ENCODE data around the gene MARCHF10.
"Not testable (repeated sequence)": the region's sequence is repeated elsewhere in the genome, so short reads cannot be mapped to it uniquely, and the experiment has no call there.

MARCHF10 gene

GRCh38 chr17:62790564-62790986 is 17.5 kb downstream of the MARCHF10 start:
- no peak for DNase-seq (ENCODE audit: low read depth)

GRCh38 chr17:62787366-62787765 is 20.7 kb downstream of the MARCHF10 start:
- DNase-seq (ENCODE audit: low read depth) = no peak

- no peak for DNase-seq (ENCODE audit: low read depth)
Measured at GRCh38 chr17:62786646-62787045, 21.5 kb downstream of the MARCHF10 start.

GRCh38 chr17:62785983-62786382 is 22.1 kb downstream of the MARCHF10 start:
- not testable (repeated sequence) for DNase-seq (ENCODE audit: low read depth)

- DNase-seq (ENCODE audit: low read depth) = no peak
Measured at GRCh38 chr17:62782730-62783270, 25.3 kb downstream of the MARCHF10 start.

- no peak for DNase-seq (ENCODE audit: low read depth)
Measured at GRCh38 chr17:62781831-62782251, 26.3 kb downstream of the MARCHF10 start.

GRCh38 chr17:62781356-62781755 is 26.8 kb downstream of the MARCHF10 start:
- DNase-seq (ENCODE audit: low read depth) = no peak

GRCh38 chr17:62780951-62781350 is 27.2 kb downstream of the MARCHF10 start:
- DNase-seq (ENCODE audit: low read depth) = no peak

GRCh38 chr17:62780269-62780668 is 27.8 kb downstream of the MARCHF10 start:
- DNase-seq (ENCODE audit: low read depth) = no peak

- DNase-seq (ENCODE audit: low read depth) = no peak
Measured at GRCh38 chr17:62778990-62779681, 29.0 kb downstream of the MARCHF10 start.

GRCh38 chr17:62775876-62776275 is 32.2 kb downstream of the MARCHF10 start:
- no peak for DNase-seq (ENCODE audit: low read depth)

GRCh38 chr17:62774338-62774737 is 33.8 kb downstream of the MARCHF10 start:
- DNase-seq (ENCODE audit: low read depth) = no peak

- DNase-seq (ENCODE audit: low read depth) = no peak
Measured at GRCh38 chr17:62767997-62768396, 40.1 kb downstream of the MARCHF10 start.

GRCh38 chr17:62765351-62765750 is 42.8 kb downstream of the MARCHF10 start:
- DNase-seq (ENCODE audit: low read depth) = no peak

- no peak for DNase-seq (ENCODE audit: low read depth)
Measured at GRCh38 chr17:62763891-62764600, 44.1 kb downstream of the MARCHF10 start.

GRCh38 chr17:62761884-62762283 is 46.2 kb downstream of the MARCHF10 start:
- no peak for DNase-seq (ENCODE audit: low read depth)

GRCh38 chr17:62760945-62761267 is 47.2 kb downstream of the MARCHF10 start:
- DNase-seq (ENCODE audit: low read depth) = no peak

- no peak for DNase-seq (ENCODE audit: low read depth)
Measured at GRCh38 chr17:62760059-62760944, 47.8 kb downstream of the MARCHF10 start.

- no peak for DNase-seq (ENCODE audit: low read depth)
Measured at GRCh38 chr17:62757500-62757951, 50.6 kb downstream of the MARCHF10 start.

GRCh38 chr17:62756198-62756597 is 51.9 kb downstream of the MARCHF10 start:
- DNase-seq (ENCODE audit: low read depth) = no peak

GRCh38 chr17:62755141-62755851 is 52.8 kb downstream of the MARCHF10 start:
- DNase-seq (ENCODE audit: low read depth) = no peak

GRCh38 chr17:62754631-62755030 is 53.5 kb downstream of the MARCHF10 start:
- DNase-seq (ENCODE audit: low read depth) = no peak

Measured in stimulated activated CD8-positive, alpha-beta memory T cell treated with anti-CD3 and anti-CD28 coated beads, Interleukin-4, amount 100 ng/mL, for 24 hours (primary cell).